ENCODE results near the gene OVCA2.

GRCh38 chr17:2070241-2071023 is 28.6 kb downstream of the OVCA2 start:
- TF ChIP-seq E2F6 (IDR thresholded peaks at IDR 0.05; ENCODE audit: borderline replicate concordance, low read depth) (no peak), CTCF (IDR thresholded peaks at IDR 0.05) (no peak), POLR2A (IDR thresholded peaks at IDR 0.05; ENCODE audit: low read length) (no peak)

Data from A549 (cell line).